GM19025 (cell line): Measurements from ENCODE around the gene CST3.
"Not testable (repeated sequence)": the region's sequence is repeated elsewhere in the genome, so short reads cannot be mapped to it uniquely, and the experiment has no call there.

ENCODE experiments used
- ATAC-seq: cut with Tn5 transposase; IDR thresholded peaks from one replicate; pipeline ENCODE4 v1.9.1; 2021; ENCODE audit warnings: mild to moderate bottlenecking, low read depth, moderate library complexity; ENCODE audit not compliant: unreplicated experiment

Gene CST3, protein sequence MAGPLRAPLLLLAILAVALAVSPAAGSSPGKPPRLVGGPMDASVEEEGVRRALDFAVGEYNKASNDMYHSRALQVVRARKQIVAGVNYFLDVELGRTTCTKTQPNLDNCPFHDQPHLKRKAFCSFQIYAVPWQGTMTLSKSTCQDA

DNA sequence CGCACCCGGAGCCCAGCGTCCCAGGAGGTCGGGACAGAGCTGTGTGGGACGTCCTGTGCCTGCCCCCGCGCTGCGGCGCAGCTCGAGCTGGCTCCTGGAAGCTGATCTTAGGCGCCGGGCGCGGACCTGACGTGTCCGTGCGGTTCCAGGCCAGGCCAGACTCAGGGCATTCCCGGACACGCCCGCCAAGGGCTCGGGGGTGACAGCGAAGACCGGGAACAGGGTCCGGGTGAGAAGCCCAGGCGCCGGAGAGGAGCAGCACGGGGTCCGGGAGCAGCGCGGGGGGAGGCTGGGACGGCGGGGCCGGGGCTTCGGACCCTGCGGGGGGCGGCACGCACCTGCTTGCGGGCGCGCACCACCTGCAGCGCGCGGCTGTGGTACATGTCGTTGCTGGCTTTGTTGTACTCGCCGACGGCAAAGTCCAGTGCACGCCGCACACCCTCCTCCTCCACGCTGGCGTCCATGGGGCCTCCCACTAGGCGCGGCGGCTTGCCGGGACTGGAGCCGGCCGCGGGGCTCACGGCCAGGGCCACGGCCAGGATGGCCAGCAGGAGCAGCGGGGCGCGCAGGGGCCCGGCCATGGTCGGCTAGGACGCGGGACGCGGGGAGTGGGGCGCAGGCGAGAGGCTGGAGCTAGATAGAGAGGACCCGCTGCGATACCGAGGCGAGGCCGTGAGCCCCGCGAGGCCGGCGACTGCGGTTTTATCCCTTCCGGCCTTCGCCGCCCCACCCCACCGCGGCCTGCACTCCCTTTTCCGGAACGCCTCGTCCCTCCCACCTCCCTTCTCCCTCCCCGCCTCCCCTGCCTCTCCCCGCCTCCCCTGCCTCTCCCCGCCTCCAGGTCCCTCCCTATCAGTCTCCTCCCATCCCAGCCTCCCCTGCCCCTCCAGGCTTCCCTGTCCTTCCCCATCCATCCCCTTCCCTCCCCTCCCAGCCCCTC, at the start of gene CST3:
Gene CST3, minus strand, starts transcription at position 674 of the 940 bp plus-strand sequence. Its CDS starts 93 bp downstream, at position 581.
- ATAC-seq, result peak; percentile 59

DNA sequence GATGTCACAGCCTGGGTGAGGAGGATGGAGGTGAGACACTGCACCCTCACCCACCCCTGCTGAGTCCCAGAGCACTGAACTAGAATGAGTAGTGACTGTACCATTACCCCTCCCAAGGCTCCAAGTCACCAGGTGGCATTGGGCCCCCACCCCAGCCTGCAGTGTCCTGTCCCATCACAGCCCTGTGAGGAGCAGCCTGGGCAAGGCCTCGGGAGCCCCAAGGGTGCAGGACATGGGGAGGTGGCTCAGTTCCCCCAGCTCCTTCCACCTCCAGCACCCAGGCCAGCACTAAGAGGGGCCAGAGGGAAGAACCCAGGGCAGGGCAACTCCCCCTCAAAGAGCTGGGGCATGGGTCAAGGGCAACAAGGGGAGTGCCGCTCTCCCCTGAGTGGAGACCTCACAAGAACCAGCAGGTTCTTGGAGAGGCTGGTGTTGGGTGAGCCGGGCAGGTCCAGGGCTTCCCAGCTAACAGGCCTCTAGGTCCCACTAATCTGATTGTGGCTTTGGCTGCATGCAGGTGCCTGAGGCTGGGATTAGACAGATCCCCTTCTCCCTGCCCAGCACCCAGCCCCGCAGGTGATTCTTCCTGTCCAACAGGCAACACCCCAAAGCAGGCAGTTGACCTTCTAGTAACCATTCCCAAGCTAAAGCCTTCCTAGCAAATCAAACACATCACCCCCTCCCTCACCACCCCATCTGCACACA, 48.4 kb upstream of the CST3 start:
- ATAC-seq, result no peak

DNA sequence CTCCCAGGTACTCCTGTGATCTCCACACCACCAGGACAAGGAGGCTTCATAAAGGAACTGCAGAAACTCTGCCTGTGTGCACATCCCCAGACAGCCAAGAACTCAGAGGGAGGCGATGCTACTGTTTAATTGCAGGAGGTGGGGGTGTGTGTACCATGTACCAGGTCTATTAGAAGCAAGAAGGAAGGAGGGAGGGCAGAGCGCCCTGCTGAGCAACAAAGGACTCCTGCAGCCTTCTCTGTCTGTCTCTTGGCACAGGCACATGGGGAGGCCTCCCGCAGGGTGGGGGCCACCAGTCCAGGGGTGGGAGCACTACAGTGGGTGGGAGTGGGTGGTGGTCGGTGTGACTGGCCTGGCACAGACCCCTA, 47.8 kb upstream of the CST3 start:
- ATAC-seq, result not testable (repeated sequence)

DNA sequence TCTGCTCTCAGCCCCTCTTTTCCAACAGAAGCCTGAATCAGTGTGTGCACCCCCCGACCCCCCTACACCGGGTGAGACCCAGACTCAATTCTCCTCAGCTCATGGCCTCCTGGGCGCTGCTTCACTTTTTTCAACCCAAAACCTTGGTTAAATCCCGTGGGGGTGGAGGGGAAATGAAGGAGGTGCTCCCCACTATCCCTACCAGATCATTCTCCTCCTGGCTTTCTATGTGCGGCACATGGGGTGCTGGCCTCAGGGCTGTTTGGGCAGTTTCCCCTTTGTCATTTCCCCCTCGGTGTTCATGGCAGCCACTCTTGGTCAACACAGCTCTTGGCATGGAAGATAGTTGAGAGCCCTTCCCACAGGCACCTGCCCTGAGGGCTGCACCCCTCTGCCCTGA, 46.5 kb upstream of the CST3 start:
- no peak for ATAC-seq

DNA sequence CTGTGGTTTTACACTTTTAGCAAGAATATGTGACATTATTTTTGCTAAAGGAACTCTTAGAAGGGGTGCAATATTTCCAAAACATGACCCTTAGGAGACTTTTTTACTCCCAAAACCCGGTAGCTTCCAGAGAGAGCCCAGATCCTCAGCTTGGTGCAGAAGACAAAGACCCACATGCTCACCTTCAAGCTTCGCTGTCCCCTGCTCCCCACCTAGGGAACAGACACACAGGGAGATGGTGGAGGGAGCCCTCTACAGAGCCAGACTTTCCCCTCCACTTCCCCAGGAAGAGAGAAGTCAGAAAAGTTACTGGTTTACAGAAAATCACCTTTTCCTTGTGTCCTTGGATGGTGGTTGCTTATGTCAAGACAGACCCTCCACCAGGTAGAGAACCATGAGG, 46.1 kb upstream of the CST3 start:
- no peak for ATAC-seq

DNA sequence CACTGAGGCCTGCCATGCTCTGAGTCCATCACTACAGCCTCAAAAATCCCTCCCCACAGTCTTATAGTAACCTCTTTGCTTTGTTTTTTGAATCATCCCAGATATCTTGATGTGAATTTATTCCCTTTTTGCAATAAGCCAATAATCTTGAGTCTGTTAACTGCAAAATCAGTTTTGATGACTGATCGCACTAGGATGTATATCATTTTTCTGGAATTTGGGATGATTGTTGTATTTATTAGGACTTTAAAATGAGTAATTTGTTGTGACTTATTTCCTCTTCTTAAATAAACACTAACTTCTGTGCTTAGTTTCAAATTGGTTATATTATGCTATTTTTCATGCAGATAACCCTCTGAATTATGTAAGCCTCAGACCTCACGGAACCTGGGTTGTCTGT, 45.5 kb upstream of the CST3 start:
- ATAC-seq, result no peak

DNA sequence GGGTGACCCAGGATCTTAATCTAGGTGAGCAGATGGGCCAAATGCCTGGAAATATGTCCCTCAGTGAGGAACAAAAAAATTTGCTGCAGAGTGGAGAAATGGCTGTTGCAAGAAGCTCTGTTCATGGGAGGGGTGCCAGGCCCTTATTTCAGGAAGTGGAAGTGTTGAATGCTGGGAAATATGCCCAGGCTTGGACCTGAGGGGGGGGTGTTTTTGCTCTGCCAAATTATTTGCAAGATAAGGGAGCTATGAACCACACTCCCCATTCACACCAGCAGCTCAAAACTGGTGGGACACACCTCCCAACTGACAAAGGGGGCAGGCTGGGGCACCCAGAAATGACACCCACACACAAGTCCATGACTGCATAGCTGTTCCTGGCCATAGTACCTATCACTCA, 42.4 kb upstream of the CST3 start:
- ATAC-seq, result no peak

DNA sequence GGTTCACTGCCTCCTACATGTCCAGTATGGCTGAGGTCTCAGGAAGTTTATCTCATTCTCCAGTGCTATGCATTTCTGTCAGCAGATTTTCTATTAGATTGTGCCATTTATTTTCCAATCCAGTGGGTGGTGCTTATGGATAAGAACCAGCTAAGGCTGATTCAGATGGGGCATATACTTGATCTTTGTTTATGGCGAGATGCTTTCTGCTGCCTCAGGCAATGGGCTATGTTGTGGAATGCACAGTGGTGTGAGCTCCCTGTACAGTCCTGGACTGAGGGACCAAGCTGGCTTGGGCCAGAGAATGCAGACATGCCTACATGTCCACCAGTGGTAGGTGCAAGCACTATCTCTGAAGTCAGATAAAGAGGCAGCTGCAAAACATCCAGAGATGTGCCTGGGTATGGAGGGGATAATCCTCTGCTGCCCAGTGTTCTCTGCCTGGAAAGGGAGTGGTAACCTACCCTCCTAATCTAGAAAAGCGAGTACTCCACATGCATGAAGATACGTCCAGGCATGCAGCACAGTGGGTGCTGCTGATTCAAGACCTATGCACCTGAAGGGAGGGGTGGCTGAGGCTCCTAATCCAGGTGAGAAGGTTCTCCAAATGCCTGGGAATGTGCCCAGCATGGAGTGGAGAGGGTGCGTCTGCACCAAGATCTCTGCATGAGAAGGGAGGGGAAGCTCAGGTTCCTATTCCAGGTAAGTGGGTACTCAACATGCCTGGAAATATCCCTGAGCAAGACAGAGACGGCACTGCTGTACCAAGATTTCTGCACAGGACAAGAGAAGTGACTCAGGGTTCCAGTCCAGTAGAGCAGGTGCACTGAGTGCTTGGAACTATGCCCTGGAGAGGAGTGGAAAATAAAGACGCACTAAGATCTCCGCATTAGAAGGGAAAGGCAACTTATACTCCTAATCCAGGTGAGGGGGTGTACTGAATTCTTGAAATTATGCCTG, 41.7 kb upstream of the CST3 start:
- no peak for ATAC-seq

DNA sequence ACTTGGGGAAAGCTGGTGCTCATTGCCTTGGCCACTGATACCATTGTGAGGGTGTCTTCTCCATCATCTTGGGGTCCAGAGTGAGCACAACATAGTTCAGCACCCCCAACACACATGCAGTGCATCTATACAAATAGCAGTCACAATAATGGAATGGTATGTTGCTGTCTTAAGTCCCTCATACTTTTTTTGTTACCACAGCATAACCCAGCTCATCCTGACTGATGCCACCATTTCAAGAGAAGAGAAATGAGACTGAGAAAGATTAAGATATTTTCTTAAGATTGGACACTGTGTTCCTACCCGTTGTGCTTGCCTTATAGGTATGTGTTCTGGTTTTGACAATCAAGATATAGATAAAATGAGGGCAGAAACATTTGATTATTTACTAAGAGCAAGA, 35.5 kb upstream of the CST3 start:
- ATAC-seq, result no peak

DNA sequence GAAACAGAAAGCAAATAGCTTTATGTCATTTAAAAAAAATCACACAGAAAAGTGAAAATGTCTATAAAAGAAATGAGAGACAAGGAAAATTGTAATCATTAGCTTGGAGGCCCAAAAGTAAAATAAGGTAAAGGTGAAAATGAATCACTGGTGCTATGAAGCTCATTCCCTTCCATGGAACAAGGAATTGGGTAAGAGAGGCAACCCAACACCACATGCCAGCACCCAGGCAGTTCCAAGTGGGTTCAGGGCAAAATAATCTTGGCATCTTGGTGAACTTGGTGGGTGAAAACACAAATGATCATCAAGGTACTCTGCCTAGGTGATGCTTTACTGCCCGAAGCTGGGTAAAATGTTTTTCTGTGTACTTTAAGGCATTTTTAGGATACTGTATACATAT, 34.4 kb upstream of the CST3 start:
- ATAC-seq, result no peak

DNA sequence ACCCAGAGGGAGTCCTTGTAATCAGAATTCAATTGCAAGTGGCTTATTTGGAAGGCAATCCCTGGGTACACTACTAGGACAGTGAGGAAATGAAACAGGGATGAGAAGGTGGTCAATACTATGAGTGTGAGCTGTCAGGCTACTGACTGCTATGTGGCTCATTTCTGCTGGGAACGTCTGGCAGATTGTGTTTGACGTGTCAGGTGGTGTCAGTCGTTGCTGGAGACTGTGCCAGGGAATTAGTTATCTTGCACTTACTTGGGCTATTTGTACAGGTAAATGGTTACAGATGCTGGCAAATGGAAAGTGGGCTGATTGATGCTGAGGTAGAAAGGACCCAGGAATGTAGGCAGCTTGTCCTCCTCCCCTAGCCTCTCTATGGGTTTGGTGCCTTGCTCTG, 33.7 kb upstream of the CST3 start:
- ATAC-seq, result no peak

DNA sequence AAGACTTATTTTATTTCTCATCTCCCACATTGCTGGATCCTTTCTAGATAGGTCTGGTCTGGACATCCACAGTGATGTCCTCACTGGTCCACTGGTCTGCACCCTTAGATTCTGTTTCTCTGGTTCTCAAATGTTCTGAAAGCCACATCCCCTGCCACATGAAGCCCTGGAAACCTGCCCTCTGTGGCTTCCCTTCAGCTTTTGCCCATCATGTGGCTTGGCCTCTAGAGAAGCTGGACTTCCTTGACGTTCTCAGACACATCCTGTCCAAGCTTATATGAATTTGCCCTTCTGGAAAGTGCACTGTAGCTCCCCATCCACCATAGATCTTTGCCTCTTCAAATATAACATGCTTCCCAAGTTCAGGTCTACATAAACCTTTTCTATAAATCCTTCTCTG, 32.6 kb upstream of the CST3 start:
- no peak for ATAC-seq

DNA sequence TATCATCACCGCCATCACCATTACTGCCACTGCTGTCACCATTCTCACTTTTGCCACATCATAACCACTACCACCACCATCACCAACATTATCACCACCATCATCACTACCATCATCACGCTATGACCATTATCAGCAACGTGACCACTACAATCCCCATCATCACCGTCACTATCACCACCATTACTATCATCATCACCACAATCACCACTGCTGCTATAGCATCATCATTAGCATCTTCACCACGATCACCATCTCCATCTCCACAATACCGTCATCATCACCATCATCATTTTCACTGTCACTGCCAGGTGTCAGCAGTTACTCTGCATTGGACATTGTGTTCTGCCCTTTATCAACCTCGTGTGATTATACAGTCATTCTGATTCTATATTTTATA, 32.1 kb upstream of the CST3 start:
- ATAC-seq, result no peak

DNA sequence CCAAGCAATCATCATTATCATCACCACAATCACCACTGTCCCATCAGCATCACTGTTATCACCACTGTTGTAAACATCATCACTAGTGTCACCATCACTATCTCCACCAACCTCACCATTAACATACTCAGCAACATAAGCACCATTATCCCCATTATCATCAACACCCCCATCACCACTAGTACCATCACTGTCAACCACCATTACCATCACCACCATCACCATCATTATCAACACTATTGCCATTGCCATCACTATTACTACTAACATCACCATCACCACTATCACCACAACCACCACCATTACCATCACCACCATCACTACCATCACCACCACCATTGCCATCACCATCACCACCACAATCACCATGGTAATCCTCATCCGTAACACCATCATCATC, 31.6 kb upstream of the CST3 start:
- ATAC-seq, result no peak

DNA sequence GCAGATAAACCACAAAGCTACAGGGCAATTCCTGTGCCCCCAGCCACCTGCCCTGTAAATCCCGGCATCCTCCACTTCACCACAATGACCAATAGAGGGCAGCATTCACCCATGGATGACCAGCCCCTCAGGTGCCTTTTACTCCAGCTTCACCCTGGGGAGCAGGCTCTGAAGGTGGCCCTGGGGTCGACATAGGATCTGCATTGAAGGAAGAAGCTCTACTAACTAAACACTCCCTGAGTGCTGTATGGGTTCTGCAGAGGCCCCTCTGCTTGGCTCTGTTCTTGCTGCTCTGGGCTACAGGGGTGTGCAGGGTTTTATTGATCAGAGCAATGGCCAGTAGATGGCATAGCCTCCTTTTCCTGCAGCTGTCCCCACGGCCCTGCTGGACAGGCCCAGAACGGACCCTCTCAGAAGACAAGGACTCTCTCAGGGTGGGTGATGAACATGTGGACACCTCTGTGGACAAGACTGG, 30.8 kb upstream of the CST3 start:
- ATAC-seq, result no peak

DNA sequence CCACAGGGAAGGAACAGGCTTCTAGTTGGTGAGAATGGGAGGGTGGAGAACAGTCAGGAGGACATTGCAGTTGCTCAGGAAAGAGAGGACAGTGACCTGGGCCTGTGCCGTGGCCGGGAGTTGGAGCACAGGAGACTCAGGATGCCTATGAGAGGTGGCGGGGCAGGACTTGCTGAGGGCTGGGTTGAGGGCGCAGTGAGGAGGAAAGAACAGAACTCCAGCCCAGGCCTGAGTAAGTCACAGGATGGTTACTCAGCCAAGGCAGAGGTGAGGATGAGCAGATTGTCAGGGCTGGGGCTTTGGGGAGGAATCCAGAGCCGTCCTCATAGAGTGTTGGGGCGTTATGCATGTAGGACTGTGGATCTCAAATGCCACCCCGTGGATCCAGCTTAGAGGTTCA, 29.9 kb upstream of the CST3 start:
- no peak for ATAC-seq

DNA sequence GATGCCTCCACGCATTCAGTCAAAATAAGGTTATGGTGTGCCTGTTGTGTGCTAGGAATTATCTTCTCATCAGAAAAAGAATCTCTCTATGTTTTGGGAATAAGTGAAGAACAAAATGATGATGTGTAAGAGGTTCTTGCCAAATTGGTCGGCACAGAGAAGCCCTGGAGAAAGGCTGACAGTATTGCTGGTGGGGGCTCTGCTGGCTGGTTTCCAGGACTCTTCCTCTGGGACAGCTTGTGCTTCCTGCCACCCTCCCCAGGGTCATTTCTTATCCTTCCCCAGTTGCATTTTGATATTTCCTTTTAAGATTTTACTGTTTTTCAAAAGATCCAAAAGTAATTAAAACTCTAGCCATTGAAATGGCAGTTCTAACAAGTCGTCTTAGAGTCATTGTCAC, 28.9 kb upstream of the CST3 start:
- ATAC-seq, result no peak

DNA sequence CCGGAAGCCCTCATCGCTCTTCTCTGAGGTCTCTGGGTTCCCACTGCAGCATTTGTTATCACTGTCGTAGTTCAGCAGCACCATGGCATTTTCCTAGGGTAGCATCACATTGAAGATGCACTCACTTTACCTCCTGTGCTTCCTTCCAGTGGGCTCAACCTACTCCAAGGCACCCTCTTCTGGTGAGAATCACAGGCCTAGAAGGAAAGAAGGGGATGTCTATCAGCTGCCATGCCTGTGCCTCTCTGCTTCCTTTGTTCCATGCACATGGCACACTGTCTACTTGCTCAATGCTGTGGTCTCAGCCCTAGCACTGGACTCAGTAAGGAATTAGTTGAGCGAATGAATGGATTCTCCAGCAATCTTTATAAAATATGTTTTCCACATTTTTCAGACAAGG, 28.4 kb upstream of the CST3 start:
- no peak for ATAC-seq

DNA sequence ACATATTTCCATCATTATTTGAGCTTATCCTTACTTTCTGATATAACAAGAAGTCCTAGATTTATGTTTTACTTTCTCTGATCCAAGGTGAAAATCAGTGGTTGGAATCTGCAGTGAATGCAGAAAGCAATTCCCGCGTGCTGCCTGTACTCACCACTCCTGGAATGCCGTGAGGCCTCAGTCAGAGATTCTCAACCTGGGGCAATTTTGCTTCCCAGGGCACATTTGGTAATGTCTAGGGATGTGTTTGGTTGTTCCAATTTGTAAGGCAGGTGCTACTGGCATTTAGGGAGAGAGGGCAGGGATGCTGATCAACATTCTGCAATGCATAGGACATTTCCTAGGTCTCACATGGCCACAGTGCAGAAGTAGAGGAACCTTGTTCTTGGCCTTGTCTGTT, 27.2 kb upstream of the CST3 start:
- no peak for ATAC-seq

DNA sequence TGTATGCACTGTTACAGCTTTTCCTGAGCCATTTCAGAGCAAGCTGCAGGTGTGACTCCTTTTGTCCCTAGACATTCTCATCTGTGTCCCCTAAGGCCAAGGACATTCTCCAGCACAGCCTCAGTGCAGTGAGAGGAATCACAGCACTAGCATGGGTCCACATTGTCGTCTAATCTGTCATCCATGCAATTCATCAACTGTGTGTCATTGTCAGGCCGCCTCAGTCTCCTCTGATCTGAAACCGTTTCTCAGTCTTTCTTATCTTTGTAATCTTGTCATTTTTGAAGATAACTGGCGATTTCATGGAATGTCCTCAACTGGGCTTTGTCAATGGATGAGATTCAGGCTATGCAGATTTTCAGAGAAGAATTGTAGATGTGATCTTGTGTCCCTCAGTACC, 26.3 kb upstream of the CST3 start:
- ATAC-seq, result not testable (repeated sequence)
